HG03108 (cell line): Measurements from ENCODE around the gene DCAF11.

Experiments
- ATAC-seq: cut with Tn5 transposase; IDR thresholded peaks from one replicate; pipeline ENCODE4 v1.9.1; 2021; ENCODE audit warnings: moderate library complexity; ENCODE audit not compliant: unreplicated experiment

DCAF11 gene

GRCh38 chr14:24078146-24078545 lies 36.4 kb upstream of the DCAF11 start:
- no peak for ATAC-seq

DNA sequence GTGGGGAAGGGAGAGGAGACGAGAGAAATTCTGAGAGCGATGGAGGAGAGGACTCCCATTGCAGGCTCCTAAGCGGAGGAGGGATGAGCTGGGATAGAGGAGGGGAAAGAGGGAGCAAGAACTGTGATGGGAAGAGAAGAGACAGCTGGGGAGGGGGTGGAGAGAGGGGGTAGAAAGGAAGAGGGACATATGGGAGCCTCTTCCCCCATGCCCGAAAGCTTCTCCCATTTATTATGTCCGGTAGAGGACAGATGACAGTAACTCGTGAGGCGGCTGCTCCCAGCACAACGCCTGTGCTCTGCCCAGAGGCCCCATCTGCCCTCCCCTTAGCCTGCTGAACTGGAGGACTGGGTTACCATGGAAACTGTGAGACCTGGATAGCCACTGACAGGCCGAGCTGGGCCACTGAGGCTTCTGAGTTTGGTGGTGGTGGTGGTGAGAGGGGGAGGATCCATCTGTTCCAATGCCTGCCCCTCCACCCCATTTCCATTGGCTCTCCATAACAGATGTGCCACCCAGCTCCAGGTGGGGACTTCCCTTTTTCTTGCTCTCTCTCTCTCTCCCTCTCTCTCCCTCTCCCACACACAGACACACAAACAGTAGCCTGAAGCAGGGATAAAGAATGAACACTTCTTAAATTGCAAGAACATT lies 35.0 kb upstream of the DCAF11 start:
- no peak for ATAC-seq

DNA sequence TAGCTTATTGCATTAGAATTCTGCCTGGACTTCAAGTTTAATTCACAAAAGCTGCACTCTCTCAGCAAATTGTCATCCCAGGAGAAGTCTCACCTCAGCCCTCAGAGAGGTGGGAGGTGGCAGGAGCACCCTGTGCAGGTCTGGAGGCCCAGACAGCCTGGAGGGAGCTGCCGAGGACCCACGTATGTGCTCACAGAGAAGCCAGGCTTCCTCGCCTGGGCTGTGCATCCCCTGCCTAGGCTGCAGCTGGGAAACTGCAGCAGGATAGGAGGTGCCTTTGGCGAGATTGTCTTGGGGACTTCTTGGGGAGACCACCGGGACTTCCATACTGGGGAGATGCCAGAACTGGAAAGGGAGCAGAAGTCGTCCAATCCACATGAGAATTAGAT lies 34.4 kb upstream of the DCAF11 start:
- ATAC-seq = no peak

DNA sequence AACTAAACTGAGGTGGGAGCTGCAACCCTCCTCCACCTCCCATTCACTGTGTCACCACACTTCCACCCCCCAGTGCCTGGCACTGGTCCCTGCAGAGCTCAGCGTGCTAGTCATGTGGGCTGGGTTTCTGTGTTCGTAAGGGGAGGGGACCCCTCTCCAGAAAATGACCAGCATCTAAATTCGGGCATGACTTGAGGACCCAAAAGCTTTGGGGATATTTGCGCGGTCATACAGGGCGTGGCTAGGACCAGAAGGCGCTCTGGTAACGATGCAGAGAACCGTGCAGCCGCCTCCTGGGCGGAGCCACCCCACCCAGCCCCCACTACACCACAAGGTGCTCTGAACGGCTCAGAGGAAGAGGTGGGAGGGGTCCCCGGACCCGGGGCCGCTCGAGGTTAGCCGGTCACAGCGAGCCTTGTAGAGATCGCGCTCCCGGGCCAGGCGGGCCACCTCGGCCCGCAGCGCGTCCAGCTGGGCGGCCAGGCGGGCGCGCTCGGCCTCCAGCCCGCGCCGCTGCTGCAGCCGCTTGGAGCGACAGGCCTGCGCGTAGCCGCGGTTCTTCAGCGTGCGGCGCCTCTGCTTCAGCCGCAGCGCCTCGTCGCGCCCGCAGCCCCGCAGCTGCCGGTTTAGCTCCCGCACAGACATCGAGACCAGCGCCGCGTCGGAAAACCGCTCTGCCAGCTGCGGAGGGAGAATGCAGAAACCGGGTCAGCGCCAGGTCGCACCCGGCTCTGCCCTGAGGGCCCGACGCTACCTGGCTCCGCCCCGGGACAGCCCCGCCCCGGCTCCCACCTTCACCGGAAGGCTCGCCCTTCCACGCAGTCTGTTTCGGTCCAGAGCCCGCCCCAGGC lies 33.5 kb upstream of the DCAF11 start:
- peak; percentile 82 for ATAC-seq

GRCh38 chr14:24081739-24082211 lies 32.8 kb upstream of the DCAF11 start:
- no peak for ATAC-seq

GRCh38 chr14:24082411-24083080 lies 32.0 kb upstream of the DCAF11 start:
- ATAC-seq = no peak

DNA sequence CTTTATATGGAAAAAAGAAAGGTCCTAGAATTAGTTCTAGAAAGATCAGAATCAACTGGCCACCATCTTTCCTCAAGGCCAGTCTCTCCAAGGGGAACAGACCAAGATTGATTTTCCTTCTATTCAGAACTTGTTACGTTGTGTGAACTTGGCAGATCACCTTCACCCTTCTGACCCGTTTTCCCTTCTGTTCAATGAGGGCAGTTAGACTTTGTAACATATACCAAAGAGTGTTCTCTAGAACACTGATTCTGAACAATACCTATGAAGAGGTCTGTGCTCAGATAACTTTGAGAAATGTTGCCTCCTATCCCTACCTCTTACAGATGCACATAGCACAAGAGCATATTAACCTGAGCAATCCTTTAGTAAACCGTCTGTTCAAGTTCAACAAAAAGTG lies 31.1 kb upstream of the DCAF11 start:
- ATAC-seq = no peak

DNA sequence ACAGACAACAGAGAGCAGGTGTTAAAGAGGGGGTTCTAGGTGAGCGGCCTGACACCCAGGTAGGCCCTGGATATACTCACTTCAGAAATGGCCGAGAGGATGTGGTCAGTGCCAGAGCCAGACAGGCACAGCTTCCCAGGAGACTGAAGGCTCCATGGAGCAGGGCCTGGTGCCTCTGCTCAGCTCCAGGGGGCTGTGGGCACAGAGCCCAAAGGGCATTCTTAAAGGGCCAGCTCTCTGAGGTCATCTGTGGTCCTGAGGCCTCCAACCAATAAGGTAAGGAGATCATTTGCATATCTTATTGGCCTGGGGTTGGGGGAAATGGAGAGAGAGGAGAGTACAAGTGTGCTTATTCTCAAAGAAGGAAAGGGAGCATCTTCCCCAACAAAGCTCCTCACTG lies 30.1 kb upstream of the DCAF11 start:
- ATAC-seq = no peak

GRCh38 chr14:24085215-24085614 lies 29.4 kb upstream of the DCAF11 start:
- ATAC-seq = no peak

GRCh38 chr14:24086193-24086955 lies 28.2 kb upstream of the DCAF11 start:
- ATAC-seq = no peak

DNA sequence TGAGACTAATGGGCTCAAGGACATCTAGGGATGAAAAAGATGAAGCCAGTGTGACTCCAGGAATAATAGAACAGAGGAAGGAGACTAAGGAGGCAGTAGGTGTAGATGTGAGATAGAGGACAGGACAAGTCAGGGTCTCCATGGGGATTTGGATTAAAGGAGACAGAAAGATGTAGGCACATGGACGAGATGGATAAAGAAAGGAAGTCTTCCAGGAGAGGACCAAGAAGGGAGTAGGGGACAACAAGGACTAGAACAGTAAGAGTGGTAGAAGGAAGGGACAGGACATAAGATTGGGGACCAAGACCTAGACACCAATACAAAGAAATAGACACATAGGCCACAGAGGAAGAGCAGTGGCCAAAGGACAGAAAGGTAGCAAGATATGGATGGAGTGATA lies 27.6 kb upstream of the DCAF11 start:
- ATAC-seq = no peak

DNA sequence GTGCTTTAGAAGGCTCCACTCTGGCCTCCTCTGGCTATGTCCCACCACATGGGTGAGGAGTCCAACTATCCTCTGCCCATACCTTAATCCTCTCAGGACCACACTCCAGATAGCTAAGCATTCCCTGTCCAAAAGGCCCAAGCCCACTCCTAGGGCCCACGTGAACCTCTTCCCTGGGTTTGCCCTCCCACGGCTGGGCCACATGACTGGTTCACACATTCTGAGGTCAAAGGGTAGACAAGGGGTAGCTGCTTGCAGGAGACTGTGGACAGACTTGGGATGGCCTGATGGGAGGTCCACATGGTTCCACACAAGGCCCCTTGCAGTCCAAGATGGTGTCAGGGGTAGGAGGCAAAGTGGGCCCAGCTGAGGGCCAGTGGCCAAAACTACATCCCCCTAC lies 26.5 kb upstream of the DCAF11 start:
- ATAC-seq = no peak

GRCh38 chr14:24089890-24090289 lies 24.7 kb upstream of the DCAF11 start:
- no peak for ATAC-seq

DNA sequence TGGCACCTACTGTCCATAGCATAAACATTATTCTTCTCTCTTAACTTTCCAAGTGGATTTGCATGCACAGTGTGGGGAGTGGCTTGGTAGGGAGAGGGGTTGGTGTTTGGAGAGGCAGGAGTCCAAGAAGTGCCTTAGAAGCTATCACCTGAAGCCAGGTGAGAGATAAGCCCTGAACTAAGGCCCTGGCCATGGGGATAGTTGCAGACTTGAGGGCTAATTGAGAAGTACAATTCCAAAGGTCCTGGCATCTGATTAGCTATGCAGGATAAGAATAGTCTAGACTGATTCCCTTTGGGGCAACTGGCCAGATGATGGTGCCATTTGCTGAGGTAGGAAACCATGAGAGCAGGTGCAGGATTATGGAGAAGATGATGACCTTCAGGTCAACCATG lies 22.5 kb upstream of the DCAF11 start:
- no peak for ATAC-seq

GRCh38 chr14:24092505-24093206 lies 21.9 kb upstream of the DCAF11 start:
- no peak for ATAC-seq

DNA sequence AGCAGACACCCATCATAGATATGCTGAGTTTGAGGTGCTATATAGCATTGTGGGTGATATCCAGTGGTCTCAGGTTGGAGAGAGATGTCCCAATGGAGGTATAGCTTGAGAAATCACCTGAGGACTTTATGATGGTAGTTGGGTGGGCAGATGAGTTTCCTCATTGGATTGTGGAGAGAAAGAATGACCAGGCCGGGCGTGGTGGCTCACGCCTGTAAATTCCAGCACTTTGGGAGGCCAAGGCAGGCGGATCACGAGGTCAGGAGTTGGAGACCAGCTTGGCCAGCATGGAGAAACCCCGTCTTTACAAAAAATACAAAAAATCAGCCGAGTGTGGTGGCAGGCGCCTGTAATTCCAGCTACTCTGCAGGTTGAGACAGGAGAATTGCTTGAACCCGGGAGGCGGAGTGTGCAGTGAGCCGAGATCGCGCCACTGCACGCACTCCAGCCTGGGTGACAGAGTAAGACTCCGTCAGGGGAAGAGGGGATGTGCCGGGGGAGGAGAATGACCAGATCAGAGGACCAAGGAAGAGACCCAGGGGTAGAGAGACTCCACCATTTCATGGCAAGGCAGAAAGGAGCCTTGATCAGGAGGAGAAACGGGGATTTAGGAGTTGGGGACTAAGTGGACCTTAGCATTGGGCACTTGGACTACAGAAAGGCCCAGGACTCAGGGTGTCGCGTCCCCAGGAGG lies 21.2 kb upstream of the DCAF11 start:
- ATAC-seq = no peak

GRCh38 chr14:24093901-24094840 lies 20.4 kb upstream of the DCAF11 start, which contains the start of gene PCK2:
Gene PCK2 (plus strand): TSS chr14:24094311. CDS start chr14:24094406, 95 bp downstream.
- peak; percentile 33 for ATAC-seq

GRCh38 chr14:24094841-24095270 lies 19.7 kb upstream of the DCAF11 start:
- no peak for ATAC-seq
